ENCODE results near the gene FXYD7.

- TF ChIP-seq CTCF (IDR thresholded peaks at IDR 0.05; ENCODE audit: low read length) (no peak), EZH2 (IDR thresholded peaks at IDR 0.05; ENCODE audit: borderline replicate concordance, low read length) (no peak)
These were observed 24.6 kb upstream of the FXYD7 start for GRCh38 chr19:35118268-35119020.

All from OCI-LY1 (cell line).